A549 (cell line): ENCODE results near the gene USP32.

Experiments used
- BHLHE40 ChIP-seq: IDR thresholded peaks from 2 replicates; pipeline ENCODE4 v1.6.1; 2012; ENCODE audit warnings: low read depth, low read length, inconsistent platforms
- CEBPB ChIP-seq, 2 experiments: fragments of >200 bp in 1 of 2; sonication (Bioruptor Twin) in 1 of 2; formaldehyde crosslinking in 1 of 2; IDR thresholded peaks; 2 replicates each; pipeline ENCODE4 v1.6.1; 2012 to 2016
- CHD2 ChIP-seq: fragments of 150-350 bp; IDR thresholded peaks from 2 replicates; pipeline ENCODE4 v1.6.1; 2014; ENCODE audit warnings: low read length; ENCODE audit not compliant: partially characterized antibody
- CTCF ChIP-seq: fragments of >200 bp; sonication (Bioruptor Twin); formaldehyde crosslinking; IDR thresholded peaks from 3 replicates; pipeline ENCODE4 v1.5.1; 2016
- E2F6 ChIP-seq: IDR thresholded peaks from 2 replicates; pipeline ENCODE4 v1.6.1; 2012; ENCODE audit warnings: low read depth, borderline replicate concordance
- EHMT2 ChIP-seq: fragments of 200-600 bp; sonication (generic); IDR thresholded peaks from 2 replicates; pipeline ENCODE4 v1.6.1; 2016; ENCODE audit warnings: antibody characterized with exemption, low read depth, mild to moderate bottlenecking, moderate library complexity
- EP300 ChIP-seq, 2 experiments: fragments of >200 bp; sonication (Bioruptor Twin); formaldehyde crosslinking; IDR thresholded peaks; 2 replicates in 1 of 2; 3 replicates in 1 of 2; pipeline ENCODE4 v1.6.1; 2016 to 2017
- ESRRA ChIP-seq: fragments of 150-350 bp; IDR thresholded peaks from 2 replicates; pipeline ENCODE4 v1.6.1; 2014; ENCODE audit warnings: mild to moderate bottlenecking, low read length, borderline replicate concordance
- MAX ChIP-seq: IDR thresholded peaks from 2 replicates; pipeline ENCODE4 v1.6.1; 2012
- NFE2L2 ChIP-seq: fragments of 150-350 bp; conservative IDR thresholded peaks from 2 replicates; pipeline ENCODE4 v1.6.1; 2014; ENCODE audit warnings: low read length
- POLR2A ChIP-seq: IDR thresholded peaks from 2 replicates; pipeline ENCODE4 v1.6.1; 2012; ENCODE audit warnings: mild to moderate bottlenecking, low read length
- RCOR1 ChIP-seq: fragments of 150-350 bp; IDR thresholded peaks from 2 replicates; pipeline ENCODE4 v1.6.1; 2014; ENCODE audit warnings: antibody characterized with exemption, low read length, low read depth
- USF2 ChIP-seq: fragments of 450-650 bp; IDR thresholded peaks from 2 replicates; pipeline ENCODE4 v1.6.1; 2014; ENCODE audit warnings: antibody characterized with exemption
- ZFP36 ChIP-seq: fragments of 450-650 bp; IDR thresholded peaks from 2 replicates; pipeline ENCODE4 v1.6.1; 2014; ENCODE audit warnings: borderline replicate concordance; ENCODE audit not compliant: partially characterized antibody

DNA sequence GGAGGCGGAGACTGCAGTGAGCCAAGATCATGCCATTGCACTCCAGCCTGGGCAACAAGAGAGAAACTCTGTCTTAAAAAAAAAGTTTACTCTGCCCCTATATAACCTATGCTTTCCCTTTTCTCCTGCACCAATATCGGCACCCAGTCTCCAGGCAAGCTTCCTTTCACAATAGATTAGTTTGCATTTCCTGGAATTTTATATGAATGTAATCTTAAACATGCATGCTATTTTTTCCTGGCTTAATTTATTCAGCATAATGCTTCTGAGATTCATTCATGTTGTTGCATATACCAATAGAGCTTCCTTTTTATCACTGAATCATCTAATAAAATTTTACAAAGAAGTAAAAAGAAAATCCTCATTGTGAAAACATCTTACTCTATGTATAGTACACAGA, 59.4 kb downstream of the USP32 start:
- TF ChIP-seq ESRRA = no peak
- no peak for TF ChIP-seq MAX
- no peak for TF ChIP-seq POLR2A
- TF ChIP-seq BHLHE40 = no peak
- TF ChIP-seq USF2 = no peak
- TF ChIP-seq CTCF = no peak
- TF ChIP-seq ZFP36 = no peak
- no peak for TF ChIP-seq EHMT2
- no peak for TF ChIP-seq CEBPB (IDR thresholded peaks at IDR 0.05)
- no peak for TF ChIP-seq CHD2
- no peak for TF ChIP-seq RCOR1
- TF ChIP-seq E2F6 = no peak
- no peak for TF ChIP-seq EP300 (IDR thresholded peaks at IDR 0.05)
- no peak for TF ChIP-seq NFE2L2
